CD1c-positive myeloid dendritic cell (primary cell): Measurements from ENCODE around the gene SLC5A2.
"Not testable (repeated sequence)": the region's sequence is repeated elsewhere in the genome, so short reads cannot be mapped to it uniquely, and the experiment has no call there.

ENCODE experiments used
- DNase-seq: peaks from one replicate; pipeline ENCODE4 v3.0.0-alpha.2; 2016; ENCODE audit errors: extremely low spot score

SLC5A2 gene

DNA sequence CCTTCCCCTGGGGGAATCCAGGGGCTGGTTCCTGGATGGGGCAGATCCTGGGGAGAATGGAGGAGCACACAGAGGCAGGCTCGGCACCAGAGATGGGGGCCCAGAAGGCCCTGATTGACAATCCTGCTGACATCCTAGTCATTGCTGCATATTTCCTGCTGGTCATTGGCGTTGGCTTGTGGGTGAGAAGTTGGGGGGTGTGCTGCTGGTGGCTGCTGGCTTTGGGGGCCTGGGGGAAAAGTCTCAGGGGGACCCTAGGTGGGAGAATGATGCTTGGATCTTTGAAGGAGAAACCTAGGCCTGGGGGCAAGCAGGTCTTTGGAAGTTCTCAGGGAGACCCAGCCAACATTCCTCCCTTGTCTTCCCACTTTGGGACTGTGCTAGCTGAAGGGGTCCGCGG, at the start of gene SLC5A2:
Gene SLC5A2, plus strand, starts transcription at position 43 of the 400 bp plus-strand sequence. Its CDS starts 14 bp downstream, at position 57.
- DNase-seq, result no peak

GRCh38 chr16:31435341-31436220, 47.3 kb upstream of the SLC5A2 start:
- DNase-seq, result no peak

GRCh38 chr16:31436221-31437045, 46.5 kb upstream of the SLC5A2 start:
- no peak for DNase-seq

- DNase-seq, result no peak
Measured at GRCh38 chr16:31438414-31438813, 44.5 kb upstream of the SLC5A2 start.

DNA sequence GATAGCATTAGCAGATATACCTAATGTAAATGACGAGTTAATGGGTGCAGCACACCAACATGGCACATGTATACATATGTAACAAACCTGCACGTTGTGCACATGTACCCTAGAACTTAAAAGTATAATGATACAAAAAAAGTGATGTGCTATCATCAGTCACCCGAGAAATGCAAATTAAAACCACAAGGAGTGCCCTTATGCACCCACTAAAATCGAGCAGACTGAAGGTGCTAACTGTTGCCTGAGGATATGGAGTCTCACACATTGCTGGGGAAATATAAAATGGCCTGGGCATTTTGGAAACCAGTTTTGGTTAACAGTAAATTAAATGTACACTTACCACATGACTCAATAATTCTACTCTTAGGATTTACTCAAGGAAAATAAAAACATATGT, 43.9 kb upstream of the SLC5A2 start:
- not testable (repeated sequence) for DNase-seq

GRCh38 chr16:31439519-31439918, 43.4 kb upstream of the SLC5A2 start:
- no peak for DNase-seq

GRCh38 chr16:31440516-31441184, 42.3 kb upstream of the SLC5A2 start:
- no peak for DNase-seq

- no peak for DNase-seq
Measured at GRCh38 chr16:31441956-31442355, 41.0 kb upstream of the SLC5A2 start.

DNA sequence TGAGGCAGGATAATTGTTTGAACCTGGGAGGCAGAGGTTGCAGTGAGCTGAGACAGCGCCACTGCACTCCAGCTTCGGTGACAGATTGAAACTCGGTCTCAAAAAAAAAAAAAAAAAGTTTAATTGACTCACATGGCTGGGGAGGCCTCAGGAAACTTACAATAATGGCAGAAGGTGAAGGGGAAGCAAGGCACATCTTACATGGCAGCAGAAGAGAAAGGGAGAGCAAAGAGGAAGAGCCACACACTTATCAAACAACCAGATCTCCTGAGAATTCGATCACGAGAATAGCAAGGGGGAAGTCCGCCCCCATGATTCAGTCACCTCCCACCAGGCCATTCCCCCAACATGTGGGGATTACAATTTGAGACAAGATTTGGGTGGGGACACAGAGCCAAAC, 37.0 kb upstream of the SLC5A2 start:
- not testable (repeated sequence) for DNase-seq

DNA sequence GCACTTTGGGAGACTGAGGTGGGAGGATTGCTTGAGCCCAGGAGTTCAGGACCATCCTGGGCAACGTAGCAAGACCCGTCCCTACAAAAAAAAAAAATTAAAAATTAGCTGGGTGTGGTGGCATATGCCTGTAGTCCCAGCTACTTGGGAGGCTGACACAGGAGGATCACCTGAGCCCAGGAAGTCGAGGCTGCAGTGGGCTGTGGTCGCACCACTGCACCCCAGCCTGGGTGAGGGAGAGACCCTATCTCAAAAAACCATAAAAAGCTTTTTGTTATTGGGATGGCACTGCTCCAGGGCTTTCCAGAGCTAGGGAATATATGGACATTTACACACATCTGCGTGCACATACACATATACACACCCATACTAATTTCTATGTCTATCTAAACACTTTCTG, 31.7 kb upstream of the SLC5A2 start:
- no peak for DNase-seq

- DNase-seq, result peak; percentile 23
Measured at GRCh38 chr16:31451681-31452351, 31.1 kb upstream of the SLC5A2 start.

GRCh38 chr16:31452631-31453106, 30.3 kb upstream of the SLC5A2 start:
- DNase-seq, result no peak

DNA sequence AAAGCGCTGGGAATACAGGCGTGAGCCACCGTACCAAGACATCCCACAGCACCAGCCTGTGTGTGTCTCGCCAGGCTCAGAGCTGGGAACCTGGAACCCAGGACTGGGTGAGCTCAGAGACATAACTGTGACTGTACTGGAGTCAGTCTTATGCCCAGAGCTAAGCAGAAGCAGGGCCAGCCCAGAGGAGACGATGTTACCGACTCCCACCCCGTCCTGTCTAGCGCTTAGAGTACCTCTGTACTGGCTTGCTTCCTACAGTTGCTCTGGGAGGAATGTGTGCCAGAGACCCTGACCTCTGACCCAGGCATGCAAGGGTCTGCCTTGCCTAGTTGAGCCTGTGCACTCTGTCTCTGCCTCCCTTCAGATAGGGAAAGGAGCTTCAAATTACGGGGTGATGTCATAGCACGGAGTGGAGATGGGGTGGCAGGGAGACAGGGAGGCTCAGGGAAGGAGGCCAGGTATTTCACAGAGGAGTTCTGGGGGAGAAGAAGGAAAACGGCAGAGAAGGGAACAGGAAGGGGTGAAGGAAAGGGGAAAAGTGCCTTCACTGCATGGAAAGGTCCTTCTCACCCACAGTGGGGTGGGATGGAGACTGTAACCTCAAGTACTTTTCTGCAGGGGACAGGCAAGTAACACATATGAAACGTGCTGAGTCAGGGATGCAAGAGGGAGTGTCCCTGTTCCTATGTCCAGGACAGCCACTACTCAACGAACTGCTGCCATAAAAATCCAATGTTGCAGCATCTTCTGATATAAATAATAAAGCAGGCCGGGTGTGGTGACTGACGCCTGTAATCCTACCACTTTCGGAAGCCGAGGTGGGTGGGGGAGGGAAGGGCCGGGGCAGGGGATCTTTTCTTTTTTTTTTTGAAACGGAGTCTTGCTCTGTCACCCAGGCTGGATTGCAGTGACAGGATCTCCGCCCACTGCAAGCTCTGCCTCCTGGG, 29.4 kb upstream of the SLC5A2 start:
- peak; percentile 66 for DNase-seq

DNA sequence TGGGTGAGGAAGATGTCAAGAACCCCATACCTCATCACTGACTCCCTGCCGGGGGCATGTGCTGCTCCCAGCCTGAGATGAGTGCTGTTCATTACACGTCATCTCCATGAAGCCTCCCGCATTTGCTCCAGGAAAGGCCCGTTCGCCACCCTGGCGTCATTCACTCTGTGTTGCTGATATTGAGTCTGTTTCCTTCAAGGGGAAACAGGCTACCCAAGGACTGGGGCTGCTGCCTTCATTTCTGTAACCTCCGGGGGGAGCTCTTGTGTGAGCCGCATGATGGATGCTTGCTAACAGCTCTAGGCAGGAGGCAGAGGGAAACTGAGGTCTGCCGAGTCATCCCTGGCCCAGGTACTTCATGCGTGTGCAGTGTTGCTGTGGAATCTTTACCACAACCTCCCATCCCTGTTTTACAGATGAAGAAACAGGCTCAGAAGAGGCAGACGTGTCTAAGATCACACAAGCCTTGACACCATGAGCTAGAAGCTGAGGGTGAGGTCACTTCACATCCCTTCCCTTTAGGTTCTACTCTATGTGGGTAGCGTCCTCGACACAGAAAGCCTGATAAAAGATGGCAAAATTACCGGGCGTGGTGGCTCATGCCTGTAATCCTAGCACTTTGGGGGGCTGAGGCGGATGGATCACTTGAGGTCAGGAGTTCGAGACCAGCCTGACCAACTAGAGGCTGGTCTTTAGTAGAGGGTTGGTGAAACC, 27.2 kb upstream of the SLC5A2 start:
- DNase-seq, result peak; percentile 29

GRCh38 chr16:31456988-31457360, 25.9 kb upstream of the SLC5A2 start:
- no peak for DNase-seq

DNA sequence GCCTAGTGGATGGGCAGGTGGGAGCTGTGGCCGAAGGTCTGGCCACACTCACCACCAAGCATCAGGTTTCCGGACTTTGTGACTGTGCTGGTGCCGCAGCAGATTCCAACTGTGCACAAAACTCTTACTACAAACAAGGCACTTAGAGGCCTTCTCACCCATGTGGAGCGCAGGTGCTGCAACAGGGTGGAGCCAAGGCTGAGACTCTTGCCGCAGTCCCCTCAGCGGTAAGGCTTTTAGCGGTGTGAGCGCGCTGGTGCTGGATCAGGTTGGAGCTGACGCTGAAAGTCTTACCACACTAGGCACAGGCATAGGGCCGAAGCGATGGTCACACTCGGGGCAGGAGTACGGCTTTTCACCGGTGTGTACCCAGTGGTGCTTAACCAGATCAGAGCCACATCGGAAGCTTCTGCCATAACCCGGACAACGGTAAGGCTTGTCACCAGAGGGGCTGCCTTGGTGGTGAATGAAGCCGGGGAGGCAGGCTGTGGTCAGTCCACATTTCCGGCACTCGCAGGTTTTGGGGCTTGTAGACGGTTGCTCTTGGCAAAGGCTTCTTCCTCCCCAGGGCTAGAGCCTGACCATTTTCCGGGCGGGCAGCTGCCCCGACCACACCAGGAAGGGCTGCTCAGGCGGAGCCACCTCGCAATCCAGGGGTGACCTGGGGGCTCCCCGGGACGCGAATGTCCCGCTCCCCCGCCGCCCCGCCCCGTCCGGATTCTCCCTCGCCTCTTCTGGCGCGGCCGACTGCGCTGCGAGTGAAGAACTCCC, 24.7 kb upstream of the SLC5A2 start:
- peak; percentile 34 for DNase-seq

DNA sequence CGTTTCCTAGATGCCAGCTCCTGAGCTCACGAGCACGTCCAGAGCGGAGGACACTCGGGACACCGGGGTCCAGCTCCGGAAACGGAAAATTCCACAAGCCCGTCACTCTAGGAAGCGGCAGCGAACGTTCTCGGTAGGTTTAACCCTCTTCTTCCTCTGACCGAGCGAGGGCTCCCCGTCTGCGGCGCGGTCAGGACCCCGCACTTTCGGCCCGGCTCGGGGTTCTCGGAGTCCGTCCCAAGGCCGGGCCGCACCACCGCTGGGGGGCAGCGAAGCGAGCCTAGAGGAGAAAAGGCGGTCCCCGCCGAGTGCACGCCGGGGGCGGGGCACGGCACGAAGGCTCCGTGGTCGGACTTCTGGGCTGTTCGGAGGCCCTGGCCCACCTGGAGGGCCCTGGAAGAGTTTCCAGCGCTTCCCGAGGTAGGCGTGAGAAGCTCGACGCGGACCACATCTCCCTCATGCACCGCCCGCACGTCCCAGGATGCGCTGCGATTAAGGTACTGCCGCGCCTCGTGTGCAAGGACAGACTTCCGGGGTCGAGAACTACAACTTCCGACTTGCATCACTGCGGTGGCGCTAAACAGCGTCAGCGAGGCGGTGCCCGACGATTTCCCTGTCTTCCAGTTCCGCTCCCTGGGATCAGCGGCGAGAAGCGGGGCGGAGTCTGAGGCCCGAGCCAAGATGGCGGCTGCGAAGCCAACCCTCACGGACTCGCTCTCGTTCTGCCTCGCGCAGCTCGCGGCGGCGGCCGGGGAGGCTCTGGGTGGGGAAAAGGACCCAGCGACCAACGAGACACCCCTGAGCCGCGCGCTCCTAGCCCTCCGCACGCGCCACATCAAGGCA, 23.9 kb upstream of the SLC5A2 start, which contains the start of gene ARMC5:
Gene ARMC5, plus strand, starts transcription at position 658 of the 843 bp plus-strand sequence. Its CDS starts 24 bp downstream, at position 682.
- peak; percentile 99 for DNase-seq
